SU-DHL-6 (cell line): ENCODE measurements around the gene CD300A.

Experiments used
- EZH2phosphoT487 ChIP-seq: fragments of 200-600 bp; sonication (generic), shearing (Covaris generic); conservative IDR thresholded peaks from 2 replicates; pipeline ENCODE4 v1.6.1; 2018; ENCODE audit warnings: mild to moderate bottlenecking, antibody characterized with exemption, low read length, moderate library complexity, mixed read lengths
- TF ChIP-seq, protein P1 (sequence below): fragments of 200-600 bp; sonication (generic); IDR thresholded peaks from one replicate; pipeline ENCODE4 v1.5.1; 2017; ENCODE audit warnings: antibody characterized with exemption, mild to moderate bottlenecking, low read length, moderate library complexity; ENCODE audit not compliant: insufficient read depth, poor library complexity, severe bottlenecking

- TF ChIP-seq, protein P1, sequence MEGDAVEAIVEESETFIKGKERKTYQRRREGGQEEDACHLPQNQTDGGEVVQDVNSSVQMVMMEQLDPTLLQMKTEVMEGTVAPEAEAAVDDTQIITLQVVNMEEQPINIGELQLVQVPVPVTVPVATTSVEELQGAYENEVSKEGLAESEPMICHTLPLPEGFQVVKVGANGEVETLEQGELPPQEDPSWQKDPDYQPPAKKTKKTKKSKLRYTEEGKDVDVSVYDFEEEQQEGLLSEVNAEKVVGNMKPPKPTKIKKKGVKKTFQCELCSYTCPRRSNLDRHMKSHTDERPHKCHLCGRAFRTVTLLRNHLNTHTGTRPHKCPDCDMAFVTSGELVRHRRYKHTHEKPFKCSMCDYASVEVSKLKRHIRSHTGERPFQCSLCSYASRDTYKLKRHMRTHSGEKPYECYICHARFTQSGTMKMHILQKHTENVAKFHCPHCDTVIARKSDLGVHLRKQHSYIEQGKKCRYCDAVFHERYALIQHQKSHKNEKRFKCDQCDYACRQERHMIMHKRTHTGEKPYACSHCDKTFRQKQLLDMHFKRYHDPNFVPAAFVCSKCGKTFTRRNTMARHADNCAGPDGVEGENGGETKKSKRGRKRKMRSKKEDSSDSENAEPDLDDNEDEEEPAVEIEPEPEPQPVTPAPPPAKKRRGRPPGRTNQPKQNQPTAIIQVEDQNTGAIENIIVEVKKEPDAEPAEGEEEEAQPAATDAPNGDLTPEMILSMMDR = no peak
- no peak for TF ChIP-seq EZH2phosphoT487
Observed at GRCh38 chr17:74472890-74473289, 6.5 kb downstream of the CD300A start.
